WTC11 (cell line): Measurements from ENCODE around the gene RAC3.

Experiments
- CTCF ChIP-seq: fragments of 200-600 bp; IDR thresholded peaks from 2 replicates; pipeline ENCODE4 v1.8.0; 2022; ENCODE audit warnings: antibody characterized with exemption
- SMAD3 ChIP-seq: sonication (generic); formaldehyde crosslinking; IDR thresholded peaks from 2 replicates; pipeline ENCODE4 v1.8.0; 2022; ENCODE audit warnings: missing genetic modification reagents, mild to moderate bottlenecking, borderline replicate concordance
- SP1 ChIP-seq: sonication (generic); formaldehyde crosslinking; conservative IDR thresholded peaks from 2 replicates; pipeline ENCODE4 v1.8.1; 2022; ENCODE audit warnings: missing genetic modification reagents
- TCF7 ChIP-seq: sonication (generic); formaldehyde crosslinking; IDR thresholded peaks from 2 replicates; pipeline ENCODE4 v1.8.0; 2022; ENCODE audit warnings: mild to moderate bottlenecking, low read depth, missing genetic modification reagents, moderate library complexity

- no peak for TF ChIP-seq CTCF
- no peak for TF ChIP-seq SP1 (CRISPR knock-in tag)
- no peak for TF ChIP-seq SMAD3 (CRISPR knock-in tag)
- TF ChIP-seq TCF7 (CRISPR knock-in tag) = no peak
Observed at GRCh38 chr17:82060001-82060380, 28.5 kb downstream of the RAC3 start.
